Lower leg skin (tissue), 3 donors: ENCODE measurements around the gene SIGLEC1.

Source experiments
- CTCF ChIP-seq, 3 donors: fragments of 450-650 bp; IDR thresholded peaks; one replicate each; pipeline ENCODE4 v1.5.1; 2016; ENCODE audit warnings: antibody characterized with exemption in 3 of 3, mild to moderate bottlenecking in 3 of 3, moderate library complexity in 2 of 3
- POLR2A ChIP-seq, 2 donors: fragments of 450-650 bp; IDR thresholded peaks; one replicate each; pipeline ENCODE4 v1.6.1; 2016 to 2017; ENCODE audit warnings: antibody characterized with exemption in 2 of 2, mild to moderate bottlenecking in 1 of 2, moderate library complexity in 1 of 2

- no peak for TF ChIP-seq POLR2A (IDR thresholded peaks at IDR 0.05)
- no peak for TF ChIP-seq CTCF (IDR thresholded peaks at IDR 0.05)
Observed at GRCh38 chr20:3714092-3714491, 1.7 kb upstream of the SIGLEC1 start.
